Stimulated activated naive CD4-positive, alpha-beta T cell (primary cell): Measurements from ENCODE around the gene ZNF529.

Experiments
- DNase-seq, 6 experiments: peaks; one replicate each; lab custom pipeline; 2025; lab: John Stamatoyannopoulos, UW

ZNF529 gene

GRCh38 chr19:36514012-36514612 is 59.0 kb downstream of the ZNF529 start:
- no peak for DNase-seq

- no peak for DNase-seq
Measured at GRCh38 chr19:36508325-36508724, 64.8 kb downstream of the ZNF529 start.

GRCh38 chr19:36501973-36502372 is 71.1 kb downstream of the ZNF529 start:
- no peak for DNase-seq

- DNase-seq: no peak
Measured at GRCh38 chr19:36497001-36497400, 76.1 kb downstream of the ZNF529 start.
